ENCODE data around the gene HOMER2.
A peak's percentile ranks its signal among the peaks of the same experiment; 100 is the strongest.

- TF ChIP-seq CTCF (conservative IDR thresholded peaks at IDR 0.05 in 1 of 2, IDR thresholded peaks at IDR 0.05 in 1 of 2; ENCODE audit: low read depth in 1 of 2, low read length in 2 of 2), result peak; percentile 46 to 57
- no peak for TF ChIP-seq EZH2 (IDR thresholded peaks at IDR 0.05; ENCODE audit: low read length, missing control alignments)
Measured at GRCh38 chr15:82999905-83000671, 47.6 kb upstream of the HOMER2 start.

Data from fibroblast of lung (primary cell).